ENCODE data around the gene FOXO6. TPM values are rescaled to one million over a fixed set of nuclear protein-coding genes. Genes with fewer than 3 reads are reported as not detected.

Gene FOXO6
- total and polyA plus RNA-seq, 7 donors = 0.42 to 8.6 (median 0.88) TPM

GRCh38 chr1:41315146-41315822 is 46.0 kb upstream of the FOXO6 start:
- Histone ChIP-seq H3K4me1 (peaks cover 13% of the 10 kb centered on the region), H3K27me3 (ENCODE audit: insufficient read depth in 3 of 3, low read length in 2 of 3) (no peaks in the 10 kb centered on the region), H3K36me3 (ENCODE audit: insufficient read depth in 1 of 2, low read depth in 1 of 2) (no peaks in the 10 kb centered on the region), H3K9me3 (no peaks in the 10 kb centered on the region), H3K27ac (no peak overlapping the region), H3K4me3 (no peak overlapping the region)
- ATAC-seq (no peak), DNase-seq (no peak)
- intact Hi-C loops (cut with DNase I) = no loop called here
- no peak for TF ChIP-seq CTCF (IDR thresholded peaks at IDR 0.05)
- WGBS, 3 donors = 84 to 86% (median 85%) methylated on average over 15 of the region's 15 CpGs

- H3K4me3 ChIP-seq = no peak overlapping the region
- TF ChIP-seq CTCF (IDR thresholded peaks at IDR 0.05) = no peak
- H3K4me1 ChIP-seq = peaks cover 19% of the 10 kb centered on the region
- DNase-seq = no peak
- no peak overlapping the region for H3K27ac ChIP-seq
- 89 to 92% (median 90%) methylated on average over 3 of the region's 3 CpGs for WGBS, 3 donors
- H3K27me3 ChIP-seq (ENCODE audit: insufficient read depth in 3 of 3, low read length in 2 of 3) = no peaks in the 10 kb centered on the region
- H3K36me3 ChIP-seq (ENCODE audit: insufficient read depth in 1 of 2, low read depth in 1 of 2) = no peaks in the 10 kb centered on the region
- intact Hi-C loops (cut with DNase I) = no loop called here
- no peaks in the 10 kb centered on the region for H3K9me3 ChIP-seq
- no peak for ATAC-seq
Measured at GRCh38 chr1:41315871-41316270, 45.4 kb upstream of the FOXO6 start.

GRCh38 chr1:41317361-41317760 is 43.9 kb upstream of the FOXO6 start:
- H3K36me3 ChIP-seq (ENCODE audit: insufficient read depth in 1 of 2, low read depth in 1 of 2) = no peaks in the 10 kb centered on the region
- H3K4me1 ChIP-seq = peaks cover 24% of the 10 kb centered on the region
- WGBS, 3 donors = 93 to 95% (median 95%) methylated on average over 6 of the region's 6 CpGs
- ATAC-seq = no peak
- no peaks in the 10 kb centered on the region for H3K27me3 ChIP-seq (ENCODE audit: insufficient read depth in 3 of 3, low read length in 2 of 3)
- H3K9me3 ChIP-seq = no peaks in the 10 kb centered on the region
- TF ChIP-seq CTCF (IDR thresholded peaks at IDR 0.05) = no peak
- H3K27ac ChIP-seq = no peak overlapping the region
- H3K4me3 ChIP-seq = no peak overlapping the region
- no peak for DNase-seq
- intact Hi-C loops (cut with DNase I) = no loop called here

GRCh38 chr1:41318135-41318534 is 43.1 kb upstream of the FOXO6 start:
- intact Hi-C loops (cut with DNase I) = no loop called here
- TF ChIP-seq CTCF (IDR thresholded peaks at IDR 0.05) = no peak
- Histone ChIP-seq H3K9me3 (no peaks in the 10 kb centered on the region), H3K36me3 (ENCODE audit: insufficient read depth in 1 of 2, low read depth in 1 of 2) (no peaks in the 10 kb centered on the region), H3K4me1 (peaks cover 24% of the 10 kb centered on the region), H3K27me3 (ENCODE audit: insufficient read depth in 3 of 3, low read length in 2 of 3) (no peaks in the 10 kb centered on the region), H3K4me3 (no peak overlapping the region), H3K27ac (no peak overlapping the region)
- DNase-seq (no peak), ATAC-seq (no peak)
- WGBS, 3 donors = 91 to 100% (median 96%) methylated on average over 1 of the region's 1 CpG
